Uterus (tissue), 2 donors: Measurements from ENCODE around the gene DGKG.

Experiments
- CTCF ChIP-seq, 4 experiments: fragments of 200-600 bp in 2 of 4; fragments of 450-650 bp in 2 of 4; sonication (generic) in 2 of 4; IDR thresholded peaks; one replicate each; pipeline ENCODE4 v1.5.1; 2016 to 2019; ENCODE audit warnings: antibody characterized with exemption in 4 of 4, mild to moderate bottlenecking in 2 of 4, moderate library complexity in 1 of 4
- POLR2A ChIP-seq, 2 donors: fragments of 450-650 bp; IDR thresholded peaks; one replicate each; pipeline ENCODE4 v1.6.1; 2016; ENCODE audit warnings: antibody characterized with exemption in 2 of 2, mild to moderate bottlenecking in 1 of 2, moderate library complexity in 1 of 2

GRCh38 chr3:186152361-186152798 is 209.7 kb downstream of the DGKG start:
- TF ChIP-seq POLR2A (IDR thresholded peaks at IDR 0.05) (no peak), CTCF (IDR thresholded peaks at IDR 0.05) (no peak)
